ENCODE data around the gene CYP2U1. TPM values are rescaled to one million over a fixed set of nuclear protein-coding genes. Genes with fewer than 3 reads are reported as not detected.

The CYP2U1 gene
- total and polyA plus RNA-seq, 2 of the 8 experiments (the other 6 are each of a cell fraction or from before 2014, with no cell fraction given): 3.1 to 5.0 TPM

- no peak for TF ChIP-seq RXRA (IDR thresholded peaks at IDR 0.05; ENCODE audit: insufficient read depth, low read depth, low read length)
- TF ChIP-seq RNF2 (IDR thresholded peaks at IDR 0.05; ENCODE audit: borderline replicate concordance, low read depth, low read length, missing control alignments, poor library complexity, severe bottlenecking): no peak
- no peak for TF ChIP-seq CTCF (IDR thresholded peaks at IDR 0.05; ENCODE audit: control extremely low read depth in 1 of 3, insufficient read depth in 1 of 3, low read depth in 1 of 3, low read length in 3 of 3)
Observed at GRCh38 chr4:107906458-107907100, 24.8 kb upstream of the CYP2U1 start (continued).

Data from H1 (cell line).